C4-2B (cell line): ENCODE data around the gene APH1A.

Source experiments
- CTCF ChIP-seq: fragments of 450-650 bp; conservative IDR thresholded peaks from 2 replicates; pipeline ENCODE4 v1.5.1; 2017; ENCODE audit warnings: mild to moderate bottlenecking
- ZFX ChIP-seq: fragments of 450-650 bp; IDR thresholded peaks from 2 replicates; pipeline ENCODE4 v1.6.1; 2017

- TF ChIP-seq CTCF (no peak), ZFX (no peak)
These were observed 6.2 kb downstream of the APH1A start for GRCh38 chr1:150262388-150263320.
